GM12878 (cell line): ENCODE data around the gene PPFIBP1. TPM values are rescaled to one million over a fixed set of nuclear protein-coding genes. Genes with fewer than 3 reads are reported as not detected.

ENCODE experiments used
- ATAC-seq: fragments of 200-7000 bp; cut with Tn5 transposase; 3 replicates; pipeline ENCODE4 v1.9.1; 2020; ENCODE audit warnings: mild to moderate bottlenecking, moderate library complexity
- BruUV-seq: library from RNA; stranded (reverse); fragments of 400-500 nt; replicated peaks from 2 replicates; lab custom pipeline; 2021; lab: Mats Ljungman, UMichigan
- CTCF ChIA-PET: fragments of 300-600 bp; sonication (Branson Sonifier 250); formaldehyde crosslinking; extraction: SDS; loops from one replicate; lab custom pipeline; 2021; ENCODE audit warnings: inconsistent platforms; lab: Yijun Ruan, JAX
- POLR2A ChIA-PET: fragments of 350-600 bp; formaldehyde crosslinking; extraction: SDS; loops from one replicate; lab custom pipeline; 2021; ENCODE audit warnings: inconsistent platforms; lab: Charles Lee
- RAD21 ChIA-PET: fragments of 300-600 bp; sonication (Branson Sonifier 250); formaldehyde crosslinking; loops from one replicate; lab custom pipeline; 2023; ENCODE audit warnings: antibody characterized with exemption; ENCODE audit not compliant: unreplicated experiment; lab: Charles Lee
- SMC1A ChIA-PET: fragments of 300-600 bp; sonication (Branson Sonifier 250); formaldehyde crosslinking; loops from one replicate; lab custom pipeline; 2023; ENCODE audit not compliant: unreplicated experiment, uncharacterized antibody; lab: Charles Lee
- DNase-seq: peaks from one replicate; pipeline ENCODE4 v3.0.0-alpha.2; 2011; ENCODE audit warnings: low read depth, low spot score
- FAIRE-seq: peaks from 3 replicates; lab custom pipeline; 2011; peaks lifted over from hg19 to GRCh38; lab: Jason Lieb, UNC
- H2AFZ ChIP-seq: 2 replicates; pipeline ENCODE4 v1.6.0; 2011; ENCODE audit warnings: low read depth, low read length, control low read depth; ENCODE audit not compliant: control insufficient read depth
- H3K27ac ChIP-seq: 2 replicates; pipeline ENCODE4 v1.5.1; 2011; ENCODE audit warnings: control low read depth; ENCODE audit not compliant: control insufficient read depth, insufficient read depth
- H3K27me3 ChIP-seq, 2 experiments: replicated peaks in 1 of 2; 2 replicates each; pipeline versions ENCODE4 v1.6.0 to v1.6.1; 2011; ENCODE audit warnings: low read length in 1 of 2; ENCODE audit not compliant: control insufficient read depth in 2 of 2, insufficient read depth in 2 of 2
- H3K36me3 ChIP-seq, 2 experiments: 2 replicates each; pipeline ENCODE4 v1.5.1; 2011; ENCODE audit warnings: low read length in 1 of 2; ENCODE audit not compliant: control insufficient read depth in 2 of 2, insufficient read depth in 2 of 2
- H3K4me1 ChIP-seq: 2 replicates; pipeline ENCODE4 v1.6.1; 2011; ENCODE audit warnings: mild to moderate bottlenecking, low read length, moderate library complexity, mixed read lengths; ENCODE audit not compliant: control insufficient read depth, insufficient read depth
- H3K4me2 ChIP-seq: 2 replicates; pipeline ENCODE4 v1.6.0; 2011; ENCODE audit warnings: control low read depth; ENCODE audit not compliant: control insufficient read depth, insufficient read depth
- H3K4me3 ChIP-seq: fragments of 200-600 bp; sonication (generic); 2 replicates; pipeline ENCODE4 v1.5.1; 2016
- H3K79me2 ChIP-seq: 2 replicates; pipeline ENCODE4 v1.6.0; 2011; ENCODE audit warnings: low read length; ENCODE audit not compliant: control insufficient read depth, insufficient read depth
- H3K9ac ChIP-seq: 2 replicates; pipeline ENCODE4 v1.8.0; 2011; ENCODE audit warnings: low read length, control low read depth, mixed read lengths; ENCODE audit not compliant: control insufficient read depth, insufficient read depth
- H3K9me3 ChIP-seq: replicated peaks from 3 replicates; pipeline ENCODE4 v1.5.1; 2011; ENCODE audit warnings: mild to moderate bottlenecking, low read length; ENCODE audit not compliant: control insufficient read depth, insufficient read depth
- H4K20me1 ChIP-seq: 2 replicates; pipeline ENCODE4 v1.6.0; 2011; ENCODE audit not compliant: control insufficient read depth, insufficient read depth
- BCL11A ChIP-seq: IDR thresholded peaks from 2 replicates; pipeline ENCODE4 v1.6.1; 2011; ENCODE audit warnings: low read depth, low read length
- CHD2 ChIP-seq: IDR thresholded peaks from 2 replicates; pipeline ENCODE4 v1.6.1; 2011; ENCODE audit warnings: low read depth, low read length, improper control_type of control experiment, borderline replicate concordance
- JUNB ChIP-seq: IDR thresholded peaks from 2 replicates; pipeline ENCODE4 v1.6.1; 2016; ENCODE audit warnings: antibody characterized with exemption, mild to moderate bottlenecking
- RFX5 ChIP-seq: IDR thresholded peaks from 2 replicates; pipeline ENCODE4 v1.6.1; 2011; ENCODE audit warnings: low read depth, low read length, improper control_type of control experiment
- WGBS: methylation state at CpG from one replicate; pipeline ENCODE4 v1.1.6; 2016; ENCODE audit warnings: low lambda C conversion rate; ENCODE audit not compliant: insufficient replicate concordance, insufficient coverage; ENCODE audit errors: missing lambda C conversion rate; 5-methylcytosine and 5-hydroxymethylcytosine counted together
- in situ Hi-C: fragments of 300-500 bp; cut with MboI; formaldehyde crosslinking; loops from 9 replicates; pipeline ENCODE4 v1.14.3; 2018; ENCODE audit warnings: mixed read lengths
- intact Hi-C: fragments of 100-400 bp; cut with micrococcal nuclease; formaldehyde crosslinking; loops from one replicate; pipeline ENCODE4 v1.14.2; 2022; ENCODE audit not compliant: unreplicated experiment
- polyA plus RNA-seq, 11 experiments: library from polyadenylated mRNA; depleted of rRNA in 4 of 11; unstranded in 6 of 11; stranded (reverse) in 5 of 11; fragments of >200 nt; fragmentation: Nextera tagmentation in 4 of 11; fragmentation: Illumina TruSeq in 1 of 11; extraction: Ambion mirVana in 4 of 11; extraction: Trizol in 1 of 11; gene quantifications; 1 replicate in 1 of 11; 2 replicates in 10 of 11; pipeline versions ENCODE4 v1.2.1 to v1.2.3, GENCODE V29; 2011 to 2016; ENCODE audit warnings: inconsistent platforms in 2 of 11, missing spikeins in 2 of 11, low read depth in 1 of 11
- total RNA-seq, 4 experiments: library from RNA; depleted of rRNA in 3 of 4; stranded (reverse); fragments of >200 nt in 3 of 4; fragmentation: Illumina TruSeq in 1 of 4; extraction: Trizol in 1 of 4; gene quantifications; 2 replicates each; pipeline versions ENCODE4 v1.2.1 to v1.2.3, GENCODE V29; 2013 to 2021
- TF ChIP-seq, protein P1 (sequence below): fragments of 450-650 bp; IDR thresholded peaks from 2 replicates; pipeline ENCODE4 v1.6.1; 2017; ENCODE audit warnings: mild to moderate bottlenecking, moderate library complexity
- TF ChIP-seq, protein P2 (sequence below): IDR thresholded peaks from 2 replicates; pipeline ENCODE4 v1.6.1; 2011; ENCODE audit warnings: borderline replicate concordance, low read depth, mild to moderate bottlenecking, moderate library complexity, low read length; ENCODE audit not compliant: insufficient read depth, poor library complexity, severe bottlenecking
- TF ChIP-seq, protein P3 (sequence below): IDR thresholded peaks from 2 replicates; pipeline ENCODE4 v1.6.1; 2011; ENCODE audit warnings: low read depth, low read length, improper control_type of control experiment, borderline replicate concordance
- TF ChIP-seq, protein P4 (sequence below): IDR thresholded peaks from 2 replicates; pipeline ENCODE4 v1.6.1; 2011; ENCODE audit warnings: low read depth, mild to moderate bottlenecking, low read length, moderate library complexity, borderline replicate concordance; ENCODE audit errors: extremely low read depth

Gene PPFIBP1
- total and polyA plus RNA-seq, 10 of the 15 experiments (the other 5 are each of a cell fraction or from before 2014, with no cell fraction given) = 0.47 to 7.8 (median 3.6) TPM

DNA sequence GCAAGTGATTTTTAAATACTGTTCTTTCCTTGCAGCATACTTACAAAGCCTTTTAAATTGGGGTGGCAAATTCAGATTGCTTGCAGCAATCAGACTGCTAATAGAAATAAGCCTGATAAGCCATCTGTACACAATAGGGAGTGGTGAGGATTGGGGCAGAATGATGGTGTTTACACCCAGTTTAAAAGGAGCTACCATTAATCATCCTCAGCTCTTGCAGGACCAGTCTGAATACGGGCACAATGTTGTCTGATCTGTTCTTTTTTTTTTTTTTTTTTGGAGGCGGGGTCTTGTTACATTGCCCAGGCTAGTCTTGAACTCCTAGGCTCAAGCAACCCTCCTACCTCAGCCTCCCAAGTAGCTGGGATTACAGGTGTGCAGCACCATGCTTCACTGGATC, 122.1 kb downstream of the PPFIBP1 start:
- 40% methylated on average over 1 of the region's 2 CpGs for WGBS
- Histone ChIP-seq H3K36me3 (0 out of 4 replicates have a peak, but pooled peaks cover 0 to 3% of the 10 kb centered on the region in 2 experiments), H3K4me1 (no peaks in the 10 kb centered on the region), H3K4me3 (no peak overlapping the region), H3K27me3 (no peaks in the 10 kb centered on the region), H3K27ac (no peak overlapping the region), H3K4me2 (no peak overlapping the region), H3K9ac (no peak overlapping the region), H3K9me3 (no peaks in the 10 kb centered on the region), H4K20me1 (no peaks in the 10 kb centered on the region), H3K79me2 (no peaks in the 10 kb centered on the region), H2AFZ (no peak overlapping the region)
- DNase-seq (no peak), FAIRE-seq (no peak), ATAC-seq (no peak)
- no TSS peak for BruUV-seq
- TF ChIP-seq CHD2 (no peak), RFX5 (no peak), JUNB (no peak), BCL11A (no peak)
- TF ChIP-seq, protein P1, sequence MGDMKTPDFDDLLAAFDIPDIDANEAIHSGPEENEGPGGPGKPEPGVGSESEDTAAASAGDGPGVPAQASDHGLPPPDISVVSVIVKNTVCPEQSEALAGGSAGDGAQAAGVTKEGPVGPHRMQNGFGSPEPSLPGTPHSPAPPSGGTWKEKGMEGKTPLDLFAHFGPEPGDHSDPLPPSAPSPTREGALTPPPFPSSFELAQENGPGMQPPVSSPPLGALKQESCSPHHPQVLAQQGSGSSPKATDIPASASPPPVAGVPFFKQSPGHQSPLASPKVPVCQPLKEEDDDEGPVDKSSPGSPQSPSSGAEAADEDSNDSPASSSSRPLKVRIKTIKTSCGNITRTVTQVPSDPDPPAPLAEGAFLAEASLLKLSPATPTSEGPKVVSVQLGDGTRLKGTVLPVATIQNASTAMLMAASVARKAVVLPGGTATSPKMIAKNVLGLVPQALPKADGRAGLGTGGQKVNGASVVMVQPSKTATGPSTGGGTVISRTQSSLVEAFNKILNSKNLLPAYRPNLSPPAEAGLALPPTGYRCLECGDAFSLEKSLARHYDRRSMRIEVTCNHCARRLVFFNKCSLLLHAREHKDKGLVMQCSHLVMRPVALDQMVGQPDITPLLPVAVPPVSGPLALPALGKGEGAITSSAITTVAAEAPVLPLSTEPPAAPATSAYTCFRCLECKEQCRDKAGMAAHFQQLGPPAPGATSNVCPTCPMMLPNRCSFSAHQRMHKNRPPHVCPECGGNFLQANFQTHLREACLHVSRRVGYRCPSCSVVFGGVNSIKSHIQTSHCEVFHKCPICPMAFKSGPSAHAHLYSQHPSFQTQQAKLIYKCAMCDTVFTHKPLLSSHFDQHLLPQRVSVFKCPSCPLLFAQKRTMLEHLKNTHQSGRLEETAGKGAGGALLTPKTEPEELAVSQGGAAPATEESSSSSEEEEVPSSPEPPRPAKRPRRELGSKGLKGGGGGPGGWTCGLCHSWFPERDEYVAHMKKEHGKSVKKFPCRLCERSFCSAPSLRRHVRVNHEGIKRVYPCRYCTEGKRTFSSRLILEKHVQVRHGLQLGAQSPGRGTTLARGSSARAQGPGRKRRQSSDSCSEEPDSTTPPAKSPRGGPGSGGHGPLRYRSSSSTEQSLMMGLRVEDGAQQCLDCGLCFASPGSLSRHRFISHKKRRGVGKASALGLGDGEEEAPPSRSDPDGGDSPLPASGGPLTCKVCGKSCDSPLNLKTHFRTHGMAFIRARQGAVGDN = no peak
- TF ChIP-seq, protein P2, sequence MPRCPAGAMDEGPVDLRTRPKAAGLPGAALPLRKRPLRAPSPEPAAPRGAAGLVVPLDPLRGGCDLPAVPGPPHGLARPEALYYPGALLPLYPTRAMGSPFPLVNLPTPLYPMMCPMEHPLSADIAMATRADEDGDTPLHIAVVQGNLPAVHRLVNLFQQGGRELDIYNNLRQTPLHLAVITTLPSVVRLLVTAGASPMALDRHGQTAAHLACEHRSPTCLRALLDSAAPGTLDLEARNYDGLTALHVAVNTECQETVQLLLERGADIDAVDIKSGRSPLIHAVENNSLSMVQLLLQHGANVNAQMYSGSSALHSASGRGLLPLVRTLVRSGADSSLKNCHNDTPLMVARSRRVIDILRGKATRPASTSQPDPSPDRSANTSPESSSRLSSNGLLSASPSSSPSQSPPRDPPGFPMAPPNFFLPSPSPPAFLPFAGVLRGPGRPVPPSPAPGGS = no peak
- TF ChIP-seq, protein P3, sequence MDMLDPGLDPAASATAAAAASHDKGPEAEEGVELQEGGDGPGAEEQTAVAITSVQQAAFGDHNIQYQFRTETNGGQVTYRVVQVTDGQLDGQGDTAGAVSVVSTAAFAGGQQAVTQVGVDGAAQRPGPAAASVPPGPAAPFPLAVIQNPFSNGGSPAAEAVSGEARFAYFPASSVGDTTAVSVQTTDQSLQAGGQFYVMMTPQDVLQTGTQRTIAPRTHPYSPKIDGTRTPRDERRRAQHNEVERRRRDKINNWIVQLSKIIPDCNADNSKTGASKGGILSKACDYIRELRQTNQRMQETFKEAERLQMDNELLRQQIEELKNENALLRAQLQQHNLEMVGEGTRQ = no peak
- TF ChIP-seq, protein P4, sequence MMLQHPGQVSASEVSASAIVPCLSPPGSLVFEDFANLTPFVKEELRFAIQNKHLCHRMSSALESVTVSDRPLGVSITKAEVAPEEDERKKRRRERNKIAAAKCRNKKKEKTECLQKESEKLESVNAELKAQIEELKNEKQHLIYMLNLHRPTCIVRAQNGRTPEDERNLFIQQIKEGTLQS = no peak
- ChIA-PET POLR2A (interaction anchor here (0.6 kb wide), 1 partner anchor 256 kb away, joined by 6 read pairs; no protein-coding TSS in a partner anchor), CTCF (no interaction called here), RAD21 (no interaction called here), SMC1A (interaction anchor here (0.7 to 1.0 kb wide), 2 partner anchors 115 to 211 kb away, joined by 3 read pairs; no protein-coding TSS in a partner anchor)
- in situ Hi-C loops = no loop called here
- intact Hi-C loops = no loop called here
